Body of pancreas (tissue), 4 donors: ENCODE results near the gene FAM161A.

ENCODE experiments used
- CTCF ChIP-seq, 7 experiments: fragments of 450-650 bp in 4 of 7; fragments of 200-600 bp in 3 of 7; sonication (generic) in 3 of 7; IDR thresholded peaks; one replicate each; pipeline ENCODE4 v1.5.1; 2016 to 2019; ENCODE audit warnings: antibody characterized with exemption in 7 of 7
- POLR2A ChIP-seq, 3 donors: fragments of 450-650 bp; IDR thresholded peaks; one replicate each; pipeline ENCODE4 v1.6.1; 2016; ENCODE audit warnings: antibody characterized with exemption in 3 of 3, mild to moderate bottlenecking in 2 of 3

- no peak for TF ChIP-seq CTCF (IDR thresholded peaks at IDR 0.05)
- no peak for TF ChIP-seq POLR2A (IDR thresholded peaks at IDR 0.05)
Observed at GRCh38 chr2:61877571-61878245, 23.8 kb upstream of the FAM161A start.
